PFSK-1 (cell line): Measurements from ENCODE around the gene NAA15.

Source experiments
- FOXP2 ChIP-seq: optimal IDR thresholded peaks from 2 replicates; pipeline ENCODE3; 2011; ENCODE audit warnings: borderline replicate concordance, control low read depth, inconsistent platforms; ENCODE audit not compliant: insufficient read depth; ENCODE audit errors: extremely low read length, extremely low read depth
- POLR2AphosphoS5 ChIP-seq: IDR thresholded peaks from 2 replicates; pipeline ENCODE4 v1.6.1; 2012; ENCODE audit warnings: low read depth, mild to moderate bottlenecking, control low read depth, low read length, moderate library complexity
- SIN3A ChIP-seq: IDR thresholded peaks from 2 replicates; pipeline ENCODE4 v1.6.1; 2012; ENCODE audit warnings: mild to moderate bottlenecking, low read length, moderate library complexity, borderline replicate concordance; ENCODE audit not compliant: insufficient read depth
- TAF1 ChIP-seq: IDR thresholded peaks from 2 replicates; pipeline ENCODE4 v1.6.1; 2012; ENCODE audit warnings: low read length, control low read depth, borderline replicate concordance; ENCODE audit not compliant: insufficient read depth
- TF ChIP-seq, protein P1 (sequence below), 2 experiments: IDR thresholded peaks; 2 replicates each; pipeline versions ENCODE4 v1.6.1 to v1.8.0; 2011 to 2012; ENCODE audit warnings: low read depth in 2 of 2, low read length in 2 of 2, control low read depth in 1 of 2, inconsistent platforms in 1 of 2, mild to moderate bottlenecking in 1 of 2, moderate library complexity in 1 of 2; ENCODE audit not compliant: insufficient read depth in 1 of 2

NAA15 gene

DNA sequence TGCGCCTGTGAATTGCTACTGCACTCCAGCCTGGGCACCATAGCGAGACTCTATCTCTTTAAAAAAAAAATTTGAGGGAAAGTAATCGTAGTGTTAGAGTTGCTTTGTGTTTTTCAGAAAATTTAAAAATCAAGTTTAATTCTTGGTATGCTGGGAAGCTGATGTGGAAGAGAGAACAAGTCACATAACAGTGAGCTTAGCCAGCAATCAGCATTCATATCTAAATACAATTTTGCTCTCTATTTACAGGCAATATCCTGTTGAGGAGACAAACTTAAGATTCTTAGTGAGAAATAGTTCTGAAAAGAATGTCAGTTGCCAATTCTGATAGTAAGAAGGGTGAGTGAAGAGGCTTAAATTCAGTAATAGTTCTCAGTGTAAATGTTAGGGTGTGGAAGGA, 10.6 kb downstream of the NAA15 start:
- TF ChIP-seq SIN3A (no peak), FOXP2 (no peak), TAF1 (no peak), POLR2AphosphoS5 (no peak)
- TF ChIP-seq, protein P1, sequence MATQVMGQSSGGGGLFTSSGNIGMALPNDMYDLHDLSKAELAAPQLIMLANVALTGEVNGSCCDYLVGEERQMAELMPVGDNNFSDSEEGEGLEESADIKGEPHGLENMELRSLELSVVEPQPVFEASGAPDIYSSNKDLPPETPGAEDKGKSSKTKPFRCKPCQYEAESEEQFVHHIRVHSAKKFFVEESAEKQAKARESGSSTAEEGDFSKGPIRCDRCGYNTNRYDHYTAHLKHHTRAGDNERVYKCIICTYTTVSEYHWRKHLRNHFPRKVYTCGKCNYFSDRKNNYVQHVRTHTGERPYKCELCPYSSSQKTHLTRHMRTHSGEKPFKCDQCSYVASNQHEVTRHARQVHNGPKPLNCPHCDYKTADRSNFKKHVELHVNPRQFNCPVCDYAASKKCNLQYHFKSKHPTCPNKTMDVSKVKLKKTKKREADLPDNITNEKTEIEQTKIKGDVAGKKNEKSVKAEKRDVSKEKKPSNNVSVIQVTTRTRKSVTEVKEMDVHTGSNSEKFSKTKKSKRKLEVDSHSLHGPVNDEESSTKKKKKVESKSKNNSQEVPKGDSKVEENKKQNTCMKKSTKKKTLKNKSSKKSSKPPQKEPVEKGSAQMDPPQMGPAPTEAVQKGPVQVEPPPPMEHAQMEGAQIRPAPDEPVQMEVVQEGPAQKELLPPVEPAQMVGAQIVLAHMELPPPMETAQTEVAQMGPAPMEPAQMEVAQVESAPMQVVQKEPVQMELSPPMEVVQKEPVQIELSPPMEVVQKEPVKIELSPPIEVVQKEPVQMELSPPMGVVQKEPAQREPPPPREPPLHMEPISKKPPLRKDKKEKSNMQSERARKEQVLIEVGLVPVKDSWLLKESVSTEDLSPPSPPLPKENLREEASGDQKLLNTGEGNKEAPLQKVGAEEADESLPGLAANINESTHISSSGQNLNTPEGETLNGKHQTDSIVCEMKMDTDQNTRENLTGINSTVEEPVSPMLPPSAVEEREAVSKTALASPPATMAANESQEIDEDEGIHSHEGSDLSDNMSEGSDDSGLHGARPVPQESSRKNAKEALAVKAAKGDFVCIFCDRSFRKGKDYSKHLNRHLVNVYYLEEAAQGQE (IDR thresholded peaks at IDR 0.05; ENCODE audit: insufficient read depth in 1 of 2, low read depth in 2 of 2, low read length in 2 of 2) = no peak

DNA sequence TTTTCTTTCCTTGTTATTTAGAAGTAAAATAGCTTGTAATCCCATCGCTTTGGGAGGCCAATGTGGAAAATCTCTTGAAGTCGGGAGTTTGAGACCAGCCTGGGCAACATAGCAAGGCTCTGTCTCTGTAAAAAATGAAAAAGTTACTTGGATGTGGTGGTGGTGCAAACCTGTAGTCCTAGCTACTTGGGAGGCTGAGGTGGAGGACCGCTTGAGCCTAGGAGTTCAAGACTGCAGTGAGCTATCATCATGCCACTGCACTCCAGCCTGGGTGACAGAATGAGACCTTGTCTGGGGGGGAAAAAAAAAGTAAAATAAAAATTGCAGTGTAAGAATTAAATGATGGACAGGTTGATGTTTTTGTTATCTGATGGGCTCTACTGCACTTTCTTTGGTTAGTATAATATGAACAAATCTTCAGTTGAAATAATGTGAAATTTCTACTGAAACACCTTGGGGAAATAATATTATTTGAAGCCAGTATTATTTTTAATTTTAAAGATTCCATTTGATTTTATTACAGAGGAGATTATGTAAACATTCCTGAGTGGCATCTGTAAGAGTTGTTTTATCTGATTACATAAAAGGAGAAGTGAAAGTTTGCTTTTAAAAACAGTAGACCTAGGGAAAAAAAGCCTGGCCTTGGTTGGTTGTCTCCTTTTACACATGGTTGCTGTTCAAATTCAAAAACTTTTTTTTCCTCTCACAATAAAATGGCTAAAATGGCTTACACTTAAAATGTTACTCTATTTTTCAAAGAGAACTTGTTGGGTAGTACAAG, 11.4 kb downstream of the NAA15 start:
- no peak for TF ChIP-seq SIN3A
- TF ChIP-seq POLR2AphosphoS5 = no peak

- TF ChIP-seq FOXP2 (no peak), SIN3A (no peak), POLR2AphosphoS5 (no peak), TAF1 (no peak)
- TF ChIP-seq, protein P1 (IDR thresholded peaks at IDR 0.05; ENCODE audit: insufficient read depth in 1 of 2, low read depth in 2 of 2, low read length in 2 of 2) = no peak
These were observed 12.9 kb downstream of the NAA15 start for GRCh38 chr4:139314047-139314800.

- TF ChIP-seq TAF1 = no peak
These were observed 13.9 kb downstream of the NAA15 start for GRCh38 chr4:139315221-139315675.

GRCh38 chr4:139316733-139317132, 15.4 kb downstream of the NAA15 start:
- TF ChIP-seq, protein P1 (IDR thresholded peaks at IDR 0.05; ENCODE audit: insufficient read depth in 1 of 2, low read depth in 2 of 2, low read length in 2 of 2) = no peak
- TF ChIP-seq TAF1 (no peak), FOXP2 (no peak), SIN3A (no peak), POLR2AphosphoS5 (no peak)

GRCh38 chr4:139317635-139318034, 16.3 kb downstream of the NAA15 start:
- TF ChIP-seq, protein P1 (IDR thresholded peaks at IDR 0.05; ENCODE audit: insufficient read depth in 1 of 2, low read depth in 2 of 2, low read length in 2 of 2) = no peak
- TF ChIP-seq FOXP2 (no peak), TAF1 (no peak), POLR2AphosphoS5 (no peak), SIN3A (no peak)
